Measurements from ENCODE around the gene MYO9B. TPM values are rescaled to one million over a fixed set of nuclear protein-coding genes. Genes with fewer than 3 reads are reported as not detected.

Gene MYO9B
- total RNA-seq, 1 experiment from 2014 or later, result 36.9 TPM

GRCh38 chr19:17061691-17062090 lies 13.9 kb upstream of the MYO9B start:
- DNase-seq (ENCODE audit: low read depth), result no peak

GRCh38 chr19:17063428-17063827 lies 12.1 kb upstream of the MYO9B start:
- DNase-seq (ENCODE audit: low read depth), result no peak

GRCh38 chr19:17069193-17069592 lies 6.4 kb upstream of the MYO9B start:
- no peak for DNase-seq (ENCODE audit: low read depth)

- DNase-seq (ENCODE audit: low read depth), result no peak
Measured at GRCh38 chr19:17070421-17070820, 5.2 kb upstream of the MYO9B start.

- DNase-seq (ENCODE audit: low read depth), result no peak
Measured at GRCh38 chr19:17070912-17071311, 4.7 kb upstream of the MYO9B start.

- no peak for DNase-seq (ENCODE audit: low read depth)
Measured at GRCh38 chr19:17073869-17074633, 1.5 kb upstream of the MYO9B start.

- DNase-seq (ENCODE audit: low read depth), result no peak
Measured at GRCh38 chr19:17074634-17075034, 943 bp upstream of the MYO9B start.

- peak; percentile 27 for DNase-seq (ENCODE audit: low read depth)
Measured at GRCh38 chr19:17075864-17076542, 426 bp downstream of the MYO9B start.

GRCh38 chr19:17076543-17076991 lies 990 bp downstream of the MYO9B start:
- peak; percentile 24 for DNase-seq (ENCODE audit: low read depth)

- no peak for DNase-seq (ENCODE audit: low read depth)
Measured at GRCh38 chr19:17077447-17078028, 2.0 kb downstream of the MYO9B start.

GRCh38 chr19:17078036-17078919 lies 2.7 kb downstream of the MYO9B start:
- no peak for DNase-seq (ENCODE audit: low read depth)

- DNase-seq (ENCODE audit: low read depth), result no peak
Measured at GRCh38 chr19:17078920-17079709, 3.5 kb downstream of the MYO9B start.

GRCh38 chr19:17079710-17080439 lies 4.3 kb downstream of the MYO9B start:
- DNase-seq (ENCODE audit: low read depth), result peak; percentile 98

- no peak for DNase-seq (ENCODE audit: low read depth)
Measured at GRCh38 chr19:17080440-17080801, 4.8 kb downstream of the MYO9B start.

GRCh38 chr19:17081672-17082630 lies 6.4 kb downstream of the MYO9B start:
- no peak for DNase-seq (ENCODE audit: low read depth)

- DNase-seq (ENCODE audit: low read depth), result no peak
Measured at GRCh38 chr19:17086120-17086519, 10.5 kb downstream of the MYO9B start.

- peak; percentile 35 for DNase-seq (ENCODE audit: low read depth)
Measured at GRCh38 chr19:17086834-17087233, 11.3 kb downstream of the MYO9B start.

GRCh38 chr19:17088552-17088951 lies 13.0 kb downstream of the MYO9B start:
- no peak for DNase-seq (ENCODE audit: low read depth)

- DNase-seq (ENCODE audit: low read depth), result peak; percentile 81
Measured at GRCh38 chr19:17090583-17090982, 15.0 kb downstream of the MYO9B start.

All from RPMI7951 (cell line).